ENCODE data around the gene E2F2. TPM values are rescaled to one million over a fixed set of nuclear protein-coding genes. Genes with fewer than 3 reads are reported as not detected.

Gene E2F2
- total and polyA plus RNA-seq, 11 donors, result 0.04 to 2.7 (median 0.15) TPM; not detected in 1

DNA sequence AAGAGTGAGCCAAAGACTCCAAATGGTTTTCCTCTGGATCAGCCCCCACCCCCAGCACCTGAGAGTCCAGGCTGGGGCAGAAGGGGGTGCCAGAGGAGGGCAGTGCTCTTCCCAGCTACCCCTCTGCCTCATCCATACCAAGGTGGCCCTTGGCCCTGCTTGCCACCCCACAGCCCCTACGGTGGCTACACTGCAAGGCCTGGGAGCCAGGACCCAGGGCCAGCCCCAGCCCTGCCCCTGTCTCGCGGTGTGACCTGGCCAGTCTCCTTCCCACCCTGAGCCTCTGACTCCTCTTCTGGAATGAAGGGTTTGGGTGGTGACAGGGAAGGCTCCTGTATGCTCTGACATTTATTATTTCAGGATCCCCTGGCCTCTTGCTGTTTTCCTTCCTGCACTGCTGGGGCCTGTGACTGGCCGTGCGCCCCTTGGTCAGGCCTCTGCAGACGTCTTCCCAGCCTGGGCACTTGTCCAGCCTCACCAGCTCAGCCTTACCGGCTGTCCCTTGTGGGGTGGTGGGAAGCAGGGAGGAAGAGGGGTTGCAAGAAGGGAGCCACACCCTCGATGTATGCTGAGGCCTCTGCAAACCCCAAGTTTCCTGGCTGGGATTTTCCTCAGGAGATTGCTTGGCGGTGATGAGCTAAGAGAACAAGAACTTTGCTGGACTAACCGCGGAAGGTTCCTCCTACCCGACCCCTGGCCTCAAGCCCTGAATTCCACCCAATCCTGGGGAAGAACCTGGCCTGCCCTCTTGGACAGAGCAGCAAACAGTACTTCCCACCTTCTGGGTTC, 60.6 kb downstream of the E2F2 start:
- Histone ChIP-seq H3K4me3 (no peak overlapping the region), H3K36me3 (no peaks in the 10 kb centered on the region), H3K27me3 (no peaks in the 10 kb centered on the region), H3K27ac (peak overlapping the region; percentile 22 to 86 (median 70)), H3K9me3 (no peaks in the 10 kb centered on the region), H3K4me1 (peaks cover 5 to 58% (median 40%) of the 10 kb centered on the region in 12 donors)
- WGBS, 4 donors, result 22 to 47% (median 35%) methylated on average over 11 to 12 of the region's 12 CpGs
- ATAC-seq (peak; percentile 44 to 77 (median 59)), DNase-seq (peak; percentile 58 to 81 (median 70))
- intact Hi-C loops (cut with DNase I), result no loop called here
- no peak for TF ChIP-seq POLR2A (IDR thresholded peaks at IDR 0.05)
- TF ChIP-seq, protein P1, sequence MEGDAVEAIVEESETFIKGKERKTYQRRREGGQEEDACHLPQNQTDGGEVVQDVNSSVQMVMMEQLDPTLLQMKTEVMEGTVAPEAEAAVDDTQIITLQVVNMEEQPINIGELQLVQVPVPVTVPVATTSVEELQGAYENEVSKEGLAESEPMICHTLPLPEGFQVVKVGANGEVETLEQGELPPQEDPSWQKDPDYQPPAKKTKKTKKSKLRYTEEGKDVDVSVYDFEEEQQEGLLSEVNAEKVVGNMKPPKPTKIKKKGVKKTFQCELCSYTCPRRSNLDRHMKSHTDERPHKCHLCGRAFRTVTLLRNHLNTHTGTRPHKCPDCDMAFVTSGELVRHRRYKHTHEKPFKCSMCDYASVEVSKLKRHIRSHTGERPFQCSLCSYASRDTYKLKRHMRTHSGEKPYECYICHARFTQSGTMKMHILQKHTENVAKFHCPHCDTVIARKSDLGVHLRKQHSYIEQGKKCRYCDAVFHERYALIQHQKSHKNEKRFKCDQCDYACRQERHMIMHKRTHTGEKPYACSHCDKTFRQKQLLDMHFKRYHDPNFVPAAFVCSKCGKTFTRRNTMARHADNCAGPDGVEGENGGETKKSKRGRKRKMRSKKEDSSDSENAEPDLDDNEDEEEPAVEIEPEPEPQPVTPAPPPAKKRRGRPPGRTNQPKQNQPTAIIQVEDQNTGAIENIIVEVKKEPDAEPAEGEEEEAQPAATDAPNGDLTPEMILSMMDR (IDR thresholded peaks at IDR 0.05), result no peak

DNA sequence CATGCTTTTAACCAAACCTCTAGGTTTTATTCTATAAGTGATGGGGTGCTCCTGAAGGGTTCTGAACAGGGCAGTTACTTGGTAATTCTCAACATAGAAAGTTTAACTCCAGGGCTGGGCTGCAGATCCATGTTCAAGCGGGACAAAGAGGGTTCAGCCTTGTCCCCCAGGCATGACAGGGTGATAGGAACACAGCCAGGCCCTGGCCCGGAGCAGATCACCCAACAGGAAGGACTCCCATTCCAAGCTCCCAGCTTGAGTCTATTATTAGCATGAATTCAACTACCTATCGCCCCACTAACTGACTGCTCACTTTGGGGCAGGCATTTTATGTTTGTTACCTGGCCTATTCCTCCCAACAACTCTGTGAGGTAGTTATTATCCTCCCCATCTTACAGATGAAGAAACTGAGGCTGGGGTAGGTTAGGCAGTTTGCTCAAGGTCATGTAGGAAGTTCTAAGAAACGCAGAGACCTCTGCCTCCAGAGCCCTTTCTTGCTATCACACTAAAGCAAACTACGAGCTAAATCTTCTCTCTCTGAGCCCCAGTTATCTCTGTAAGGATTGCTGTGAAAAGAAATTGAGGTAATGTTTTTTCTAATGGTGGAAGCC, 61.6 kb downstream of the E2F2 start:
- ATAC-seq, result peak; percentile 17 to 66 (median 60)
- TF ChIP-seq, protein P1 (IDR thresholded peaks at IDR 0.05), result no peak
- TF ChIP-seq POLR2A (IDR thresholded peaks at IDR 0.05), result no peak
- DNase-seq, result peak in 4 of 5 donors; percentile 34 to 67 (median 50)
- Histone ChIP-seq H3K4me3 (no peak overlapping the region), H3K9me3 (no peaks in the 10 kb centered on the region), H3K4me1 (peaks cover 5 to 48% (median 31%) of the 10 kb centered on the region in 12 donors), H3K27ac (peak overlapping the region in 11 of 12 donors; percentile 58 to 86 (median 70)), H3K27me3 (no peaks in the 10 kb centered on the region), H3K36me3 (no peaks in the 10 kb centered on the region)
- 25 to 30% (median 27%) methylated on average over 5 of the region's 5 CpGs for WGBS, 4 donors
- intact Hi-C loops (cut with DNase I), result loop anchor here in 1 of 10 donors (5.0 kb wide), 1 partner anchor 42 kb away; no protein-coding TSS in a partner anchor

GRCh38 chr1:23466423-23466989, 64.5 kb downstream of the E2F2 start:
- H3K27me3 ChIP-seq, result no peaks in the 10 kb centered on the region
- WGBS, 4 donors, result 94 to 99% (median 98%) methylated on average over 3 of the region's 3 CpGs

More at GRCh38 chr1:23466423-23466989, 64.5 kb downstream of the E2F2 start:
- Histone ChIP-seq H3K9me3 (no peaks in the 10 kb centered on the region), H3K27ac (no peak overlapping the region), H3K36me3 (no peaks in the 10 kb centered on the region), H3K4me3 (no peak overlapping the region), H3K4me1 (peaks cover 5 to 33% (median 26%) of the 10 kb centered on the region in 12 donors)
- ATAC-seq (no peak), DNase-seq (no peak)
- TF ChIP-seq POLR2A (IDR thresholded peaks at IDR 0.05), result no peak
- TF ChIP-seq, protein P1 (IDR thresholded peaks at IDR 0.05), result no peak
- intact Hi-C loops (cut with DNase I), result loop anchor here in 1 of 10 donors (5.0 kb wide), 1 partner anchor 39 kb away; no protein-coding TSS in a partner anchor

All from heart left ventricle (tissue), 16 donors.